CD14-positive monocyte (primary cell): Measurements from ENCODE around the gene ANXA11. TPM values are rescaled to one million over a fixed set of nuclear protein-coding genes. Genes with fewer than 3 reads are reported as not detected.

Experiments
- DNase-seq, 3 donors: peaks; one replicate each; pipeline ENCODE4 v3.0.0-alpha.2; 2011 to 2022
- H2AFZ ChIP-seq: 2 replicates; pipeline ENCODE4 v1.6.0; 2012; ENCODE audit warnings: mild to moderate bottlenecking, low read depth, low read length, inconsistent platforms; ENCODE audit not compliant: insufficient read depth, poor library complexity, severe bottlenecking
- H3K27ac ChIP-seq, 2 donors: 1 replicate in 1 of 2; 2 replicates in 1 of 2; pipeline ENCODE4 v1.5.1; 2012 to 2013; ENCODE audit warnings: low read length in 2 of 2, control low read depth in 1 of 2, inconsistent platforms in 1 of 2, low read depth in 1 of 2, mild to moderate bottlenecking in 1 of 2
- H3K27me3 ChIP-seq, 2 donors: one replicate each; pipeline versions ENCODE4 v1.6.0 to v1.6.1; 2011 to 2013; ENCODE audit warnings: low read length in 2 of 2; ENCODE audit not compliant: control insufficient read depth in 2 of 2, insufficient read depth in 2 of 2
- H3K36me3 ChIP-seq, 2 donors: replicated peaks in 1 of 2; 1 replicate in 1 of 2; 2 replicates in 1 of 2; pipeline versions ENCODE4 v1.5.1 to v1.6.1; 2012 to 2013; ENCODE audit warnings: low read length in 2 of 2, control low read depth in 1 of 2, inconsistent platforms in 1 of 2, mild to moderate bottlenecking in 1 of 2; ENCODE audit not compliant: insufficient read depth in 2 of 2, control insufficient read depth in 1 of 2
- H3K4me1 ChIP-seq, 2 donors: 1 replicate in 1 of 2; 2 replicates in 1 of 2; pipeline versions ENCODE4 v1.5.1 to v1.6.1; 2012 to 2013; ENCODE audit warnings: low read length in 2 of 2, control low read depth in 1 of 2, inconsistent platforms in 1 of 2, mild to moderate bottlenecking in 1 of 2, moderate library complexity in 1 of 2; ENCODE audit not compliant: insufficient read depth in 2 of 2, control insufficient read depth in 1 of 2
- H3K4me2 ChIP-seq: replicated peaks from 2 replicates; pipeline ENCODE3; 2012; ENCODE audit warnings: low read length, moderate library complexity, mild to moderate bottlenecking; ENCODE audit not compliant: poor library complexity, severe bottlenecking; ENCODE audit errors: extremely low read depth
- H3K4me3 ChIP-seq, 3 experiments: fragments of 200-600 bp in 1 of 3; sonication (generic) in 1 of 3; replicated peaks in 1 of 3; 1 replicate in 2 of 3; 2 replicates in 1 of 3; pipeline ENCODE4 v1.5.1; 2011 to 2013; ENCODE audit warnings: low read length in 3 of 3, mild to moderate bottlenecking in 3 of 3, control low read depth in 2 of 3, low read depth in 2 of 3, inconsistent platforms in 1 of 3, moderate library complexity in 1 of 3
- H3K79me2 ChIP-seq: 2 replicates; pipeline ENCODE4 v1.6.0; 2012; ENCODE audit warnings: mild to moderate bottlenecking, control low read depth, inconsistent platforms, low read length, moderate library complexity; ENCODE audit not compliant: insufficient read depth
- H3K9ac ChIP-seq: 2 replicates; pipeline ENCODE4 v1.6.0; 2017; ENCODE audit warnings: low read length, mild to moderate bottlenecking; ENCODE audit not compliant: insufficient read depth, poor library complexity, severe bottlenecking
- H3K9me3 ChIP-seq, 2 donors: replicated peaks in 1 of 2; 1 replicate in 1 of 2; 2 replicates in 1 of 2; pipeline versions ENCODE4 v1.5.1 to v1.6.1; 2012 to 2013; ENCODE audit warnings: low read length in 2 of 2, control low read depth in 1 of 2; ENCODE audit not compliant: control insufficient read depth in 1 of 2, insufficient read depth in 1 of 2
- H4K20me1 ChIP-seq: 2 replicates; pipeline ENCODE4 v1.6.0; 2012; ENCODE audit warnings: mild to moderate bottlenecking, low read length, control low read depth, moderate library complexity; ENCODE audit not compliant: insufficient read depth
- H3K27ac Mint-ChIP-seq, 7 donors: one replicate each; pipeline ENCODE4 v1.8.0; 2020; ENCODE audit warnings: mild to moderate bottlenecking in 7 of 7, mixed read lengths in 7 of 7, moderate library complexity in 6 of 7, inconsistent platforms in 2 of 7
- H3K27me3 Mint-ChIP-seq, 3 donors: one replicate each; pipeline ENCODE4 v1.8.0; 2021 to 2022; ENCODE audit warnings: low read depth in 3 of 3, mild to moderate bottlenecking in 3 of 3, mixed read lengths in 3 of 3, moderate library complexity in 3 of 3, inconsistent platforms in 1 of 3
- H3K36me3 Mint-ChIP-seq, 2 donors: one replicate each; pipeline ENCODE4 v1.8.0; 2020; ENCODE audit warnings: mixed read lengths in 2 of 2, inconsistent platforms in 1 of 2, mild to moderate bottlenecking in 1 of 2
- H3K4me1 Mint-ChIP-seq: one replicate; pipeline ENCODE4 v1.8.0; 2020; ENCODE audit warnings: mild to moderate bottlenecking, mixed read lengths
- H3K4me3 Mint-ChIP-seq, 2 donors: one replicate each; pipeline ENCODE4 v1.8.0; 2020; ENCODE audit warnings: mild to moderate bottlenecking in 2 of 2, mixed read lengths in 2 of 2, moderate library complexity in 1 of 2
- H3K9me3 Mint-ChIP-seq, 7 donors: one replicate each; pipeline ENCODE4 v1.8.0; 2020 to 2022; ENCODE audit warnings: mixed read lengths in 7 of 7, mild to moderate bottlenecking in 6 of 7, moderate library complexity in 6 of 7, inconsistent platforms in 2 of 7
- CTCF ChIP-seq: fragments of 200-600 bp; IDR thresholded peaks from one replicate; pipeline ENCODE4 v1.8.0; 2022; ENCODE audit warnings: antibody characterized with exemption, mild to moderate bottlenecking
- WGBS: methylation state at CpG from one replicate; pipeline ENCODE4 v1.1.5; 2013; ENCODE audit warnings: missing lambda C conversion rate; ENCODE audit not compliant: insufficient coverage; 5-methylcytosine and 5-hydroxymethylcytosine counted together
- intact Hi-C, 2 donors: fragments of 100-400 bp; cut with micrococcal nuclease; formaldehyde crosslinking; loops; one replicate each; pipeline versions ENCODE4 v1.15.0 to v1.15.1; 2023
- polyA plus RNA-seq, 3 donors: library from polyadenylated mRNA; depleted of rRNA in 1 of 3; unstranded in 2 of 3; stranded (reverse) in 1 of 3; fragments of 300-500 nt in 2 of 3; fragments of >200 nt in 1 of 3; fragmentation: Illumina TruSeq in 2 of 3; gene quantifications; 1 replicate in 2 of 3; 2 replicates in 1 of 3; pipeline ENCODE4 v1.2.3, GENCODE V29; 2012 to 2021

Gene ANXA11
- polyA plus RNA-seq, 3 donors, result 95.6 to 174 (median 134) TPM

GRCh38 chr10:80161321-80162083 is 43.8 kb downstream of the ANXA11 start:
- Histone ChIP-seq H3K4me1 (peaks cover 33% of the 10 kb centered on the region in 2 donors), H3K4me3 (no peak overlapping the region), H2AFZ (no peak overlapping the region), H3K36me3 (peaks cover 80 to 95% of the 10 kb centered on the region in 2 donors), H3K79me2 (no peaks in the 10 kb centered on the region), H4K20me1 (peaks cover 51% of the 10 kb centered on the region), H3K4me2 (no peak overlapping the region), H3K9ac (no peak overlapping the region), H3K27ac (peak overlapping the region in 1 of 2 donors; percentile 94), H3K9me3 (no peaks in the 10 kb centered on the region), H3K27me3 (no peaks in the 10 kb centered on the region)
- intact Hi-C loops, result loop anchor here in 1 of 2 donors (5.0 kb wide), 1 partner anchor 46 kb away; the partner anchor contains the start of gene ANXA11
- DNase-seq, result peak in 1 of 3 donors; percentile 35
- no peak for TF ChIP-seq CTCF
- Mint-ChIP-seq H3K9me3 (peaks cover 0 to 3% (median 0%) of the 10 kb centered on the region in 7 donors), H3K27me3 (peaks cover 0 to 2% (median 0%) of the 10 kb centered on the region in 3 donors), H3K4me3 (no peak overlapping the region), H3K4me1 (peaks cover 42% of the 10 kb centered on the region), H3K27ac (peak overlapping the region in 2 of 7 donors; percentile 69 to 77), H3K36me3 (peaks cover 97 to 99% of the 10 kb centered on the region in 2 donors)
- WGBS, result 89% methylated on average over 14 of the region's 21 CpGs

DNA sequence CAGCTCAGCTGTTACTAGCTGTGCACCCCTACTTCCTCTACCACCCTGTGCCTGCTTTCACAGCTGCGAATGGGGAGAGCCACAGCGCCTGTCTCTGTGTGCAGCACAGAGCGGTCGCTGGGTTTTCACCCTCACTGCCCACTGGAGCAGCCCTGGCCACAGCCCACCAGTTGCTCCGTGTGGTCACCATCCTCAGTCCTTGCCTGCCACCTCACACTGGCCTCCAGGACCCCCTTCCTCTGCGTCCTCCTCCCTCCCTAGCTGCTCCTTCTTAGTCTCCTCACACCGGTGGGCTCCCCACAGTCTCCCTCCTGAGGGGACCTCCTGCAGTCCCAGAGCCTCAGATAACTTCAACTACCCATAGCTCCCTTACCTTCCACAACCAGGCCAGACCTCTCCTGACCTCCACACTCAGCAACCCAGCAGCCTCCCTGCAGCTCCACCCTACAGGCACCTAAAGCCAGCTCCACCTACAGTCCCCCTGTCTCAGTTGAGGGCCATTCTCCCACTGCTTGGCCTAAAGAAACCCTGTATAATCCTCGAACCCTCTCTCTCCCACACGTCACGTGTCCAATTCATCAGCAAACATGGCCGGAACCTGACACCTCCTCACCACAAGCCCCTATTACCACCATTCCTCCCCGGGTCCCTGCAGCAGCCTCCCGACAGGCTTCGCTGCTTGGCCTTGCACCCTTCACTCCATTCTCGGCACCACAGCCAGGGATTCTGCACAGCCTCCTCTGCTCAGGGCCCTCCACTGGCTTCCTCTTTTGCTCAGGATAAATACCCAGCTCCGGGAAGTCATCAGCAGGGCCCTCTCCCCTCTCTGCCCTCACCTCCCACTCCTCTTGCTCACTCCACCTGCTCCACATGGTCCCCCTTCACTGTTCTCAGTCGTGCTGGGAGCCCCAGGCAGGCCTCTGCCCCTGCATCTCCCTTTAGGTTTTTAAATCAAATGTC is 44.7 kb downstream of the ANXA11 start:
- Mint-ChIP-seq H3K9me3 (no peaks in the 10 kb centered on the region), H3K27me3 (no peaks in the 10 kb centered on the region), H3K4me1 (peaks cover 34% of the 10 kb centered on the region), H3K36me3 (peaks cover 99 to 100% of the 10 kb centered on the region in 2 donors), H3K4me3 (no peak overlapping the region), H3K27ac (peak overlapping the region; percentile 1 to 77 (median 28))
- Histone ChIP-seq H3K36me3 (peaks cover 86 to 100% of the 10 kb centered on the region in 2 donors), H3K27ac (peak overlapping the region in 1 of 2 donors; percentile 42), H3K79me2 (no peaks in the 10 kb centered on the region), H2AFZ (no peak overlapping the region), H4K20me1 (peaks cover 51% of the 10 kb centered on the region), H3K27me3 (no peaks in the 10 kb centered on the region), H3K9me3 (no peaks in the 10 kb centered on the region), H3K4me2 (no peak overlapping the region), H3K9ac (no peak overlapping the region), H3K4me3 (no peak overlapping the region), H3K4me1 (peaks cover 24 to 25% of the 10 kb centered on the region in 2 donors)
- no peak for DNase-seq
- TF ChIP-seq CTCF, result no peak
- intact Hi-C loops, result loop anchor here in 1 of 2 donors (5.0 kb wide), 1 partner anchor 47 kb away; the partner anchor contains the start of gene ANXA11
- 89% methylated on average over 16 of the region's 17 CpGs for WGBS
